Measurements from ENCODE around the gene ADGRG4.
"Not testable (repeated sequence)": the region's sequence is repeated elsewhere in the genome, so short reads cannot be mapped to it uniquely, and the experiment has no call there.

The ADGRG4 gene

DNA sequence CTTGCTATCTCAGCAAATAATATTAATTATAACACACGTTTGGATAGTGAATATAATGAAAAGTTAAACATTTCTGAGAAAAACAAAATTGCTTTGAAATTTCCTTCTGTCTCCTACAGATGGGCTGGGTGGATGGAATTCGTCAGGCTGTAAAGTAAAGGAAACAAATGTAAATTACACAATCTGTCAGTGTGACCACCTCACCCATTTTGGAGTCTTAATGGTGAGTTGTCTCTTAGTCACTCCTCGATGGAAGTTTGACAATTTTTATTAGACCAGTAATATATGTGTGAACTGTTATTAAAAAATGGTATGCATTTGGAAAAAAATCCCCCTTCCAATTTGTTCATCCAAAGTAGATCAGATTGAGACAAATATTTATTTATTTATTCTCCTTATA, 94.5 kb downstream of the ADGRG4 start:
- DNase-seq, result no peak

DNA sequence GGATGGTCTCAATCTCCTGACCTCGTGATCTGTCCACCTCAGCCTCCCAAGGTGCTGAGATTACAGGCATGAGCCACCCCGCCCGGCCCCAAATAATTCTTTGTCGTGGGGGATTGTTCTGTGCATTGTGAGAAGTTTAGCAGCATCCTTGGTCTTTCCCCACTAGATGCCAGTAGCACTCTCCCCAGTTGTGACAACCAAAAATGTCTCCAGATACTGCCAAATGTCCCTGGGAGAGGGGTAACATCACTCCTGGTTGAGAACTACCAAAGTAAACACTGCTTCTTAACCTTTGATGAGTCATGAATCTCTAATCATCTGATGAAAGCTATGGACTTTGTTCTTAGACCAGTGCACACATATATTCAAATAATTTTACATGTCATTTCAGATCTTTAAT, 96.2 kb downstream of the ADGRG4 start:
- DNase-seq, result peak in 1 of 5 experiments; percentile 2

DNA sequence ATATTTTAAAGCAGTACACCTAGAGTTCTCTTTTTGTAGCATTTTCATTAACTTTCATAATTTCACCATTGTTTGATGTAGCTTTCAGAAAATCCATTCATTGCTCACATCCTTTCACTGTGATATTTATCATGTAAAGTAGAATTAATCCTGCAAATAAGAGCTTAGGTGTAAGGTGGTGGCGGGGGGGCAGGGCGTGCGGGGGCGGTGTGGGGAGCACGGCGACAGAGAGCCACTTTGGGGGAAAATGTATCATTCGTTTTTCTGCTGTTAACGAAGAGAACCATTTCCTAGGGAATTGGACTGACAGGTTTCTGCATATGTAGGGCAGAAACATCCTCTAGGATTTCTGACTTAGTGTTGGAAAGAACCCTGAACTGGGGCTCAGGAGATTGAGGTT, 104.4 kb downstream of the ADGRG4 start:
- DNase-seq, result no peak

DNA sequence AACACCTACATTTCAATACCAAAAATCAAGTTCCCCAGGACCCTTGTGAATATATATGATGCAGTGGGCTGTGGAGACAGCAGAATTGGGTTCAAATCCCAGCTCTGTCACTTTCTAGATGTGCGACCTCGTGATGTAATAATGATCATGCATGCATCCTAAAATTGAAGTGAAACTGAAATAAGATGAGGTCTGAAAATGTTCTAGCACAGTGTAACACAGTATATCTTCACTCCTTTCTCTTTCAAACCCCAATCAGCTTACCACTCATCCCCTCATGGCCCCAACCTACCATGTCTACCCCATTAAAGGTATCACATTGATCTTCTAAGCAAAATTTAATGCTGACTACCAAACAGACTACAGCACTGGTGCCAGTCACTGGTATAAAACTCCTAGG, 117.0 kb downstream of the ADGRG4 start:
- no peak for DNase-seq

DNA sequence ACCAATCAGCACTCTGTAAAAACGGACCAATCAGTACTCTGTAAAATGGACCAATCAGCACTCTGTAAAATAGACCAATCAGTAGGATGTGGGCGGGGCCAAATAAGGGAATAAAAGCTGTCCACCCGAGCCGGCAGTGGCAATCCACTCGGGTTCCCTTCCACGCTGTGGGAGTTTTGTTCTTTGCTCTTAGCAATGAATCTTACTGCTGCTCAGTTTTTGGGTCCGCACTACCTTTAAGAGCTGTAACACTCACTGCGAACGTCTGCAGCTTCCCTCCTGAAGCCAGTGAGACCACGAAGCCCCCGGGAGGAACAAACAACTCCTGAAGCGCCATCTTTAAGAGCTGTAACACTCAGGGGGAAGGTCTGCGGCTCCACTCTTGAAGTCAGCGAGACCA, 120.6 kb downstream of the ADGRG4 start:
- no peak for DNase-seq

DNA sequence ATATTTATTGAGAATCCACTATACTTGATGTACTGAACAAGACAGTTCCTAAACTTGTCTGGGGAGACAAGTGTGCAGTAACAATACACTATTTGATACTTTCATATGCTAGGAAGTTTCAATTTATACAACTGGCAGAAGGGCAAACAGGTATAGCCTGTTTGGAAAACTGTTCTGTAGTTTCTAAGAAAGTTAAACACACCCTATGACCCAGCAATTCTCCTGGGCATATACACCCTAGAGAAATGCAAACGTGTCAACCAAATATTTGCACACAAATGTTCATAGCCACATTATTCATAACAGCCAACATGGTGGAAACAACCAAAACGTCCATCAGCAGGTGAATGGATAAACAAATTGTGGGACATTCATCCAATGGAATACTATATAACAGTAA, 123.0 kb downstream of the ADGRG4 start:
- DNase-seq, result no peak

DNA sequence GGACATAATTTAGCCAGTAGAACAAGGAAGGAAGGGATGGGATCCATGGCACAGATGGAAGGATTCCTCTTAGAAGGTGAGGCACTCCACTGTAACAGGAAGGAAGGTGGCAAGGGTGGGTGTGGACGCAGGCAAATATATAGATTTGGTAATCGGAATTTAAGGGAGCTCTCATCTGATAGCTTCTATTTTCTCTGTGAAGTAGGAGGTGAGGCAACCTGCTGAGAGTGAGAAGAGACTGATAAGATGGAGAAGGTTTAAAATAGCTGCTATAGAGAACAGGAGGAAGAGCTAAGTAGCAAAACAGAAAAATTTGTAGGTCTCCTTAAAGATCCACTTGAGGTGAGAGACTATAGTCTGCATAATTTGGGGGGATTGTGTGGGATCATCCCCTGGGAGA, 125.2 kb downstream of the ADGRG4 start:
- DNase-seq, result no peak

DNA sequence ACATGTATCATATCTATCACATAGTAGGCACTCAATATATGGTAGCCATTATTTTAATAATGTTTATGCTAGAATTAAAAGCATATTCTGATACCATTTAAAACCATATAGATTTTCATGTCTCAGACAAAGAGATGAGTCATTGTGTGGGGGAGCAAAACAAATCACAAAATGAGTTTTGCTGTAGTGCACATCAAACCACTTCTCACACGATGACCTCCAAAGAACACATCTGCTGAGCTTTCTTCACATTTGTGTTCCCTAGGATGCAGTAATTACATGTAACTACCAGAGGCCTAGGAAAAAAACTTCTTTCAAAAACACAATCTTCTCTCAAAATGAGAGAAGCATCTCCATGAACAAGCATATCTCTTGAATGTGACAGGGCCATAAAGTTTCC, 130.9 kb downstream of the ADGRG4 start:
- no peak for DNase-seq

DNA sequence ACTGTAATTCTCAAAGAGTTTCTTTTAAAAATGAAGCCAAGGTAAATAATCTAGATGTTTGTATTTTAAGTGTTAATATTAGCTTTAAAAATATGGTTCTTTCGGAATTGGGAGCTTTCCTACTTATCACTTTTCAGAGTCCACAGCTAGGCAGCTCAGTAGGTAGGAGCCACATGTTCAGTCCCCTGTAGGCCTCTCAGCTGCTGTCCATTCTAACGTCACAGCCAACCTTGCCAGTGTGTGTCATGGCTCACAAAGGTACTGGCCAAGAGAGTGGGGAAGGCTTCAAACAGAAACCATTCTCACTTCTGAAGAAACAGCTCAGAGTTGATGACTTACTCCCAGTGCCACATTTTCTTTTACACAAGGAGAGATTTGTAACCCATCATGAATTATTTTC, 137.0 kb downstream of the ADGRG4 start:
- no peak for DNase-seq

DNA sequence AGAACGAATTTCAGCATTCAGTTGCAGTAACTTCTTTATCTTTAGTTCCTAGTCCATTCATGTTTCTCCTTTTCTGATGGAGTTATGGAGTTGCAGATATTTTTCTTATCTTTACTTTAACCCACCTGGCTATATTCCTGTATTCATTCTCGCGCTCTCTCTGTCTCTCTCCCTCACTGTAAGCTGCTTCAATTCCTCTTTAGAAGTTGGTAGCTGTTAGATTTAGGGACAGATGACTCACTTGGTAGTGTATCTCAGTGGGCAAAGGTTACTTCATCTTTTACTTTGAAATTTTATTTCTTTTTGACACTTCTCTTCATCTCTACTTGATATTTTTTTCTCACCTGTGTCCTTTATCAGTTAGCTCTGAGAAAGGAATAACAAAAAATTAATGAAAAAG, 137.4 kb downstream of the ADGRG4 start:
- no peak for DNase-seq

DNA sequence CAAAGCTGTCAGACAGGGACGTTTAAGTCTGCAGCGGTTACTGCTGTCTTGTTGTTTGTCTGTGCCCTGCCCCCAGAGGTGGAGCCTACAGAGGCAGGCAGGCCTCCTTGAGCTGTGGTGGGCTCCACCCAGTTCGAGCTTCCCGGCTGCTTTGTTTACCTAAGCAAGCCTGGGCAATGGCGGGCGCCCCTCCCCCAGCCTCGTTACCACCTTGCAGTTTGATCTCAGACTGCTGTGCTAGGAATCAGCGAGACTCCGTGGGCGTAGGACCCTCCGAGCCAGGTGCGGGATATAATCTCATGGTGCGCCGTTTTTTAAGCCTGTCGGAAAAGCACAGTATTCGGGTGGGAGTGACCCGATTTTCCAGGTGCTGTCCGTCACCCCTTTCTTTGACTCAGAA, 144.9 kb downstream of the ADGRG4 start:
- DNase-seq, result not testable (repeated sequence)

DNA sequence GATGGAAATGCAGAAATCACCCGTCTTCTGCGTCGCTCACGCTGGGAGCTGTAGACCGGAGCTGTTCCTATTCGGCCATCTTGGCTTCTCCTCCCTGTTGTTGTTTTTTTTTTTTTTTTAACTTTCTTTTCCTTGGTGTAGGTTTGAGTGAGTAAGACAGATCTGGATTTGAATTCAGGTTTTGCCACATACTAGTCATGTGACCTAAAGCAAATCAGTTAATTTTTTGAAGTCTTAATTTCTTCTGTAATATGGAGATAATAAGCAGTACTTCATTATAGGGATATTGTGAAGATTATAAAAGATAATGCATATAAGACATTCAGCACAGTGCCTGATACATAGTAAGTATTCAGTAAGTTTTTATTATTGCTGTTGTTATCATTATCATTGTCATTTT, 145.4 kb downstream of the ADGRG4 start:
- DNase-seq, result no peak

DNA sequence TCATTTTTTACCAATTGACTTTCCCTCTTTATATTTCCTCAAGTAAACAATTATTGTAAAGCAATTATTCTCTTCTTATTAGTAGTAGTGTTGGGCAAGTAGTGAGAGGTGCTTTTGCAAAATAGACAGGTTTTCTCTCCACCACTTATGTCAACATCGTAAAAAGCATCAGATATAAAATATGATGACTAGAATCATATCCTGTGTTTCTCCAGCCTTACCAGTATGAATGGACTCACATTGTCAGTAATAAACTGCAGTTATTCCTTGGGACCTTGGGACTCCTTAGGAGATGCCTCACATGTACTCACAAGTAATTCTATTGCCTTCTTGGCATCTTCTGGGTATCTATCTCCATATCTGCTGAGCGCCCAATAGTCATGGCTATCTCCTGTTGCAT, 146.5 kb downstream of the ADGRG4 start:
- DNase-seq, result no peak

DNA sequence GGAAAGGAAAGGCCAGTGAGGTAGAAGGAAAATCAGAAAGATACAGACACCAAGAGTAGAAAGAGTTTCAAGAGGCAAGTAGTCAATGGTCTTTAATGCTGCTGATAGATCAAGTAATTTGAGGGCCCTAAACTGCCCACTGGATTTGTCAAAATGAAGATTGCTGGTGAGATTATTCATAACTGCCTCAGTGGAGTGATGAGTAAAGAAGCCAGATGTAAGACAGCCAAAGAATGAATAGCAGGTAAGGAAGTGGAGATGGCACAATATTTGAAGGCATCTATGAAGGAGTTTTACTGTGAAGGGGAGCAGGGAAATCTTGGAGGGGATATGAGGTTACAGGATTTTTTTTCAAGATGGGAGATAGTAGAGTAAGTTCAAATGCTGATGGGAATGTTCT, 147.2 kb downstream of the ADGRG4 start:
- DNase-seq, result no peak

DNA sequence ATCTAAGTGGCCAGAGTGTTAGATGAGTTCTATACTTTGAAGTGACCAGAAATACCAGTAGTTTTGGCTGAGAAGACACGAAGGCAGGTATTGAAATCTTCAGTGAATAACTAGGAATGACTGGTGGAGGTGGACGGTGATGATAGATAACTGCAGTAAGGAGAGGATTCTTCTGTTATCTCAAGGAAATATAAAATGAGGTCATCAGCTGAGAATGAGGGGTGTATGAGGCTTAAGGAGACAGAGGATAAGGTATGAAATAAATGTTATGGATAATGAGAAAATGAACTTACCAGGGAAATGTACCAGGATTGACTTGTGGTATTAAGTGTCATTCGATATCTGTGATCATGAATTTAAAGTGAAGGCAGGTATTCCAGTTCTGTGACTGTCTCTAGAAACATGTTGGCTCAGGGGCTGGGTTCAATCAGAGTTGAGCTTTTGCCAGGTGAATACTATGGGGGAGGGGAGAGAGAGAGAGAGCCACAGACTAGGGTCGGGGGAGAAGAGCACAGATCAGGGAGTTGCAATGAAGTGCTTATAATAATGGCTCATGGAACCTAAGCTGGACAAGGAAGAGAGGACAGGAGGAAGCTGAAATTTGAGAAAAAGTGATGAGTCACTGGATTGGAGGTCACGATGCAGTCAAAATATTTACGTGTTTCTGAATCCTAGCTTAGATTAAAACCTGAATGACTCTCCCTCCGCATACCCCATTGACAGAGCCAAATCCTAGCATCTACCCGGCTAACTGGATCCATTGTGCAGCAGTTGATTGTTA, 149.5 kb downstream of the ADGRG4 start:
- no peak for DNase-seq

DNA sequence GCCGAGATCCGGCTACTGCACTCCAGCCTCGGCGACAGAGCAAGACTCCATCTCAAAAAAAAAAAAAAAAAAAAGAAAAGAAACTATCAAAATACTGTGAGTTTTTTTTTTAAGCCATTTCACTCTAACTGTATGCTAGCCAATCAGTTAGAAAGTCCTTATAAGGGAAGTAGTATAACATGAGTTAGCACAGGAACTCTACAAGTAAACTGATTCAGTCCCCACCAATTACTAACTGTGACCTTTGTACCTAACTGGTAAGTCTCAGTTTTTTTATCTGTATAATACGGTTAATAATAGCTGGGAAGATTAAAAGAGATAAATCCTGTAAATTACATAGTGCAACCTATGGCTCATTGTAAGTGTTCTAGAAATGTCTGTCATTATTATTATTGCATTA, 151.9 kb downstream of the ADGRG4 start:
- DNase-seq, result no peak

DNA sequence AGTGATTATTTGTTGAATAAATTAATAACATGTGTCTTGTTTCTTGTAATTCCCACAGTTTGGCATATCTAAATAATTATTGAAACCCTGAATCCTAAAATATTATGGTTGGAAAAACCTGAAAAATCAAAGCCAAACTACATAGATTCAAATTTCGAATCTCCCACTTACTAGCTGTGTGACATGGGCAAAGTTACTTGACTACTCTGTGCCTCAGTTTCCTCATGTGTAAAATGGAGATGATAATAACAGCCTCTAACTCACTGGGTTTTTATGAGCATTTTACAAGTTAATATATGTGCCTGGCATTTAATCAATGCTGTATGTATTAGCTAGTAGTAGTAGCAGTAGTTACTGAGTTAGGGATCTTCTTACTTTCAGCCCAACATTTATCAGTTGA, 152.4 kb downstream of the ADGRG4 start:
- no peak for DNase-seq

DNA sequence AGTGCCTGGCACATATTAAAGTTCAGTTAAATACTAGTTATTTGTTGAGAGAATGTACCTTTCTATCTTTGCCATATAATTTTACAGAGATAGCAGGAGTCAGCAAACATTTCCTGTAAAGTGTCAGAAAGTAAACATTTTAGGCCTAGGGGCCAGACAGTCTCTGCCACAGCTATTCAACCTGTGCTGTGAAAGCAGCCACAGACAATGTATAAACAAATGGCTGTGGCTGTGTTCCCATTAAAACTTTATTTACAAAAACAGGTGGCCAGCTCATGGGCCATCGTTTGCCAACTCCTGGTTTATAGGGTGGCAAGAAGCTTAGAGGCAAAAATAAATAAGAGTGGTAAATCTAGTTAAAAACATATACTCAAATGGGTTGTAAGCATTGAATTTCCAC, 153.0 kb downstream of the ADGRG4 start:
- DNase-seq, result no peak

DNA sequence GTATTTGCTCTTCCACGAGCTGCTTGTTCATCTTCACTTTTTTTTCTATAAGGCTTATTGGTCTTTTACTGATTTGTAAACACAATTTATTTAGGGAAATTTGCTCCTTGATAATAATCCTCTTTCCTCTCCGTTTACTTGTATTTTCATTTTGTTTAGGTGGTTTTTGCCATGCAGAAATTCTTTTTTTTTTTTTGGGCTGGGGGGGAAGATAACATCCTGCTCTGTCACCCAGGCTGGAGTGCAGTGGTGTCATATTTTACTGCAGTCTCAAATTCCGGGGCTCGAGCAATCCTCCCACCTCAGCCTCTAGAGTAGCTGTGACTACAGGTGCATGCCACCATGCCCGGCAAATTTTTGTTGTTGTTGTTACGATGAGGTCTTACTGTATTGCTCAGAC, 155.4 kb downstream of the ADGRG4 start:
- no peak for DNase-seq

DNA sequence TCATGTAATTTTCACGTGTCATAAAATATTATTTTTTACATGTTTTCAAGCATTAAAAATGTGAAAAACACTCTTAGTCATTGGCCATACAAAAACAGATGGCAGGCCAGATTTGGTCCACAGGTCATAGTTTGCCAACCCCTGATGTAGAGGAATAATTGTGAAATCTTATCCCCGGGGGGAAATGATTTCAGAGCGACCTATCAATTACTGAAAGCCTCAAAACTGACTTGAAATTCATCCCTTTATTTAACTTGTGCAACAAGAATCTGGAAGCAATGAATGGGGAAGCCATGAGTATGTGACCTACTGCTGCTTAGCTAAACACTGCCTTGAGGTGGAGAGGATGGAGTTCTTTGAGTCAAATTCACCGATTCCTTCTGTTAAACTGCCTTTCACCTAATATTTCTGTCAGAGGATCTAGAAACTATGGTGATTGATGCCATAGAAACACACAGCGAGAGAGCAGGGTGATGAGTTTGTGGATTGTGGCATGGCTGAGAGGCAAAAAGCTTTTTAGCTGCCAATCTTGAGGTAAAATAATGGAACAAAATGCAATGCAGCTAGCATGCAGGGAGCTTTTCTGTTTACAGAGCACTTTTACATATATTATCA, 156.6 kb downstream of the ADGRG4 start:
- DNase-seq, result no peak

DNA sequence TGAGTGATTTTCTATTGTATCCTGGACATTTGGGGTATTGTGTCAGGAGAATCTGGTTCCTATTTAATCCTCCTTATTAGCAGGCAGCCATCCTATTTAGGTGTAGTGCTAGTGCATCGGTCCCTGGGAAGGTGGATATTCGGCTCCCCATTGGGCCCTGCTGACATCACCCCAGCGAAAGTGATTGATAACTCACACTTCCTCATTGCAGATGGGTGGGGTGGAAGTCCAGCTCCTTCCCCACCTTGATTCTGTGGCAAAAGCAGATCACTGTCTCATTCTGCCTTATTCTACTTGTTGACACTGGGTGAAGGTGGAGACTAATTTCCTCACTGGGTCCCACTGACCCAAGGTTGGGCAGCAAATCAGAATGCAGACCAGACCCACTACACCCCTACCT, 163.8 kb downstream of the ADGRG4 start:
- no peak for DNase-seq
